HCT116 (cell line): Measurements from ENCODE around the gene UBE3D. TPM values are rescaled to one million over a fixed set of nuclear protein-coding genes. Genes with fewer than 3 reads are reported as not detected.

Experiments used
- ATAC-seq: fragments of 200-7000 bp; cut with Tn5 transposase; 2 replicates; pipeline ENCODE4 v1.9.1; 2020; ENCODE audit warnings: mild to moderate bottlenecking, moderate library complexity
- BruUV-seq: library from RNA; stranded (reverse); fragments of 400-500 nt; replicated peaks from 2 replicates; lab custom pipeline; 2021; lab: Mats Ljungman, UMichigan
- CTCF ChIA-PET: fragments of 300-600 bp; sonication (Branson Sonifier 250); formaldehyde crosslinking; loops from one replicate; lab custom pipeline; 2021; ENCODE audit warnings: antibody characterized with exemption; lab: Charles Lee
- POLR2A ChIA-PET: fragments of 300-600, 350-600 bp; sonication (Branson Sonifier 250); formaldehyde crosslinking; loops from one replicate; lab custom pipeline; 2021; ENCODE audit warnings: antibody characterized with exemption; lab: Charles Lee
- RAD21 ChIA-PET, 2 experiments: fragments of 300-600 bp; sonication (Branson Sonifier 250); formaldehyde crosslinking; loops; one replicate each; lab custom pipeline; 2023; ENCODE audit warnings: low total read pairs in 2 of 2; ENCODE audit not compliant: uncharacterized antibody in 2 of 2, unreplicated experiment in 2 of 2, low non-redundant PET in 1 of 2; lab: Charles Lee
- DNase-seq: peaks from one replicate; pipeline ENCODE4 v3.0.0-alpha.2; 2010; ENCODE audit warnings: low read depth, low spot score
- H2AFZ ChIP-seq: fragments of 200-600 bp; shearing (Covaris generic), sonication (generic); 2 replicates; pipeline ENCODE4 v1.6.1; 2017; ENCODE audit warnings: low read depth, mixed run types, mixed read lengths, antibody characterized with exemption, low read length; ENCODE audit not compliant: poor library complexity, severe bottlenecking
- H3K27ac ChIP-seq: 2 replicates; pipeline ENCODE4 v1.5.1; 2012; ENCODE audit warnings: low read depth, low read length
- H3K27me3 ChIP-seq: fragments of 200-600 bp; sonication (generic); 2 replicates; pipeline ENCODE4 v1.6.1; 2016; ENCODE audit warnings: mixed run types, low read length, mixed read lengths; ENCODE audit not compliant: insufficient read depth
- H3K36me3 ChIP-seq, 2 experiments: fragments of 200-500 bp in 1 of 2; fragments of 200-600 bp in 1 of 2; sonication (Bioruptor generic) in 1 of 2; sonication (generic) in 1 of 2; 2 replicates each; pipeline versions ENCODE4 v1.5.1 to v1.6.1; 2014 to 2016; ENCODE audit warnings: low read length in 2 of 2, inconsistent platforms in 1 of 2, mixed read lengths in 1 of 2, mixed run types in 1 of 2; ENCODE audit not compliant: insufficient read depth in 2 of 2, control insufficient read depth in 1 of 2
- H3K4me1 ChIP-seq, 2 experiments: fragments of 200-600 bp in 1 of 2; sonication (generic) in 1 of 2; 2 replicates each; pipeline versions ENCODE4 v1.5.1 to v1.6.1; 2012 to 2017; ENCODE audit warnings: low read length in 2 of 2, inconsistent platforms in 1 of 2, mild to moderate bottlenecking in 1 of 2, mixed read lengths in 1 of 2, mixed run types in 1 of 2, moderate library complexity in 1 of 2; ENCODE audit not compliant: insufficient read depth in 2 of 2, control insufficient read depth in 1 of 2
- H3K4me2 ChIP-seq: fragments of 200-600 bp; sonication (generic); 2 replicates; pipeline ENCODE4 v1.6.1; 2017; ENCODE audit warnings: mixed run types, low read length, mixed read lengths
- H3K4me3 ChIP-seq, 2 experiments: fragments of 200-600 bp in 1 of 2; sonication (generic) in 1 of 2; replicated peaks in 1 of 2; 2 replicates each; pipeline ENCODE4 v1.5.1; 2011 to 2016; ENCODE audit warnings: low read length in 2 of 2, control low read depth in 1 of 2, low read depth in 1 of 2, mild to moderate bottlenecking in 1 of 2, mixed read lengths in 1 of 2, mixed run types in 1 of 2
- H3K79me2 ChIP-seq: fragments of 200-600 bp; sonication (generic); 2 replicates; pipeline ENCODE4 v1.6.1; 2017; ENCODE audit warnings: mild to moderate bottlenecking, mixed run types, low read length, moderate library complexity, mixed read lengths; ENCODE audit not compliant: insufficient read depth
- H3K9ac ChIP-seq: fragments of 200-600 bp; sonication (generic); 2 replicates; pipeline ENCODE4 v1.6.1; 2016; ENCODE audit warnings: low read length, mixed read lengths
- H3K9me2 ChIP-seq: fragments of 200-600 bp; sonication (generic), shearing (Covaris generic); 2 replicates; pipeline ENCODE4 v1.6.1; 2017; ENCODE audit warnings: mixed run types, mild to moderate bottlenecking, moderate library complexity; ENCODE audit not compliant: insufficient read depth
- H3K9me3 ChIP-seq, 2 experiments: fragments of 200-500 bp in 1 of 2; fragments of 200-600 bp in 1 of 2; sonication (Bioruptor generic) in 1 of 2; sonication (generic) in 1 of 2; 2 replicates each; pipeline ENCODE4 v1.6.1; 2014 to 2017; ENCODE audit warnings: low read length in 2 of 2, mixed read lengths in 2 of 2, inconsistent platforms in 1 of 2, low read depth in 1 of 2, mild to moderate bottlenecking in 1 of 2, mixed run types in 1 of 2, moderate library complexity in 1 of 2; ENCODE audit not compliant: control insufficient read depth in 1 of 2, insufficient read depth in 1 of 2
- H4K20me1 ChIP-seq: fragments of 200-600 bp; sonication (generic), shearing (Covaris generic); 2 replicates; pipeline ENCODE4 v1.6.1; 2017; ENCODE audit warnings: mixed run types, mild to moderate bottlenecking, moderate library complexity; ENCODE audit not compliant: insufficient read depth
- CBX3 ChIP-seq: IDR thresholded peaks from 2 replicates; pipeline ENCODE4 v1.6.1; 2012; ENCODE audit warnings: low read depth
- CEBPB ChIP-seq: IDR thresholded peaks from 2 replicates; pipeline ENCODE4 v1.6.1; 2012; ENCODE audit warnings: low read depth
- EGR1 ChIP-seq: IDR thresholded peaks from 2 replicates; pipeline ENCODE4 v1.6.1; 2012; ENCODE audit warnings: low read depth
- EZH2 ChIP-seq: fragments of 200-600 bp; sonication (generic); IDR thresholded peaks from 2 replicates; pipeline ENCODE4 v1.6.1; 2017; ENCODE audit warnings: antibody characterized with exemption, mixed run types
- EZH2phosphoT487 ChIP-seq: fragments of 200-600 bp; IDR thresholded peaks from 2 replicates; pipeline ENCODE4 v1.6.1; 2018; ENCODE audit warnings: antibody characterized with exemption, borderline replicate concordance
- FOSL1 ChIP-seq: IDR thresholded peaks from 2 replicates; pipeline ENCODE4 v1.6.1; 2012; ENCODE audit warnings: low read depth
- JUND ChIP-seq: IDR thresholded peaks from 2 replicates; pipeline ENCODE4 v1.6.1; 2012
- POLR2AphosphoS5 ChIP-seq: IDR thresholded peaks from 2 replicates; pipeline ENCODE4 v1.6.1; 2011; ENCODE audit warnings: mild to moderate bottlenecking, low read depth, low read length, moderate library complexity
- RAD21 ChIP-seq: IDR thresholded peaks from 2 replicates; pipeline ENCODE4 v1.6.1; 2012; ENCODE audit warnings: low read depth, mild to moderate bottlenecking
- SIN3A ChIP-seq: IDR thresholded peaks from 2 replicates; pipeline ENCODE4 v1.6.1; 2012; ENCODE audit warnings: low read depth
- YY1 ChIP-seq: IDR thresholded peaks from 2 replicates; pipeline ENCODE4 v1.6.1; 2011; ENCODE audit warnings: low read length, low read depth, moderate library complexity, mild to moderate bottlenecking; ENCODE audit not compliant: insufficient replicate concordance; ENCODE audit errors: extremely low read depth
- ZNF274 ChIP-seq: fragments of 200-500 bp; sonication (Bioruptor generic); IDR thresholded peaks from 2 replicates; pipeline ENCODE4 v1.6.1; 2014; ENCODE audit warnings: mild to moderate bottlenecking, low read depth, low read length, inconsistent platforms
- intact Hi-C: fragments of 100-400 bp; cut with micrococcal nuclease; formaldehyde crosslinking; loops from 2 replicates; pipeline ENCODE4 v1.10.0; 2022
- total RNA-seq: library from RNA; stranded (reverse); gene quantifications from one replicate; pipeline ENCODE4 v1.2.1, GENCODE V29; 2021; ENCODE audit not compliant: unreplicated experiment
- TF ChIP-seq, protein P1 (sequence below): IDR thresholded peaks from 2 replicates; pipeline ENCODE4 v1.6.1; 2012; ENCODE audit warnings: low read depth
- TF ChIP-seq, protein P2 (sequence below): IDR thresholded peaks from 2 replicates; pipeline ENCODE4 v1.6.1; 2011; ENCODE audit warnings: mild to moderate bottlenecking, low read length, moderate library complexity; ENCODE audit not compliant: insufficient replicate concordance; ENCODE audit errors: extremely low read depth
- TF ChIP-seq, protein P3 (sequence below), 3 experiments: fragments of 200-600 bp in 1 of 3; sonication (generic) in 1 of 3; IDR thresholded peaks in 2 of 3; conservative IDR thresholded peaks in 1 of 3; 2 replicates each; pipeline ENCODE4 v1.5.1; 2012 to 2017; ENCODE audit warnings: low read depth in 2 of 3, low read length in 2 of 3, antibody characterized with exemption in 1 of 3, borderline replicate concordance in 1 of 3, control low read depth in 1 of 3, mild to moderate bottlenecking in 1 of 3, mixed read lengths in 1 of 3, mixed run types in 1 of 3, moderate library complexity in 1 of 3; ENCODE audit not compliant: insufficient read depth in 1 of 3
- TF ChIP-seq, protein P4 (sequence below): IDR thresholded peaks from 2 replicates; pipeline ENCODE4 v1.6.1; 2012

UBE3D gene
- total RNA-seq, 1 experiment from 2014 or later = 9.0 TPM

DNA sequence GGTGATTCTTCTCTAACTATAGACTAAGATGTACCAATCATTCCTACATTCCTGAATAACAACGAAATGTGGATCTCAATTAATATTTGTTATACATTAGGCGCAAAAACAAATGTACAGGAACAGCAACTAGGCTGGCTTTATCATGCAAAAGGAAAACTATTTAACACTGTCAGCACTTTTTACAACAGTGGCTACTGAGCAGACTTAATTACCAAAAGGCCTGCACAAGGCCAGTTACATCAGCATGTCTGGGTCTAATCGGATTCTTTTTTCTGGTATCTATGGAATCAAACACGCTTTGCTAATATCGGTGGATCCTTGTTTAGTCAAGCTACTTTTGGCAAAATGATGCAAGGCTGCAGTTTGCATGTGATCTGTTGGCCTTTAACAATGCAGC lies 176.5 kb downstream of the UBE3D start:
- intact Hi-C loops = no loop called here
- Histone ChIP-seq H4K20me1 (no peaks in the 10 kb centered on the region), H3K4me3 (no peak overlapping the region), H3K9me2 (no peaks in the 10 kb centered on the region), H2AFZ (no peak overlapping the region), H3K9ac (no peak overlapping the region), H3K4me2 (no peak overlapping the region), H3K79me2 (no peaks in the 10 kb centered on the region), H3K9me3 (no peaks in the 10 kb centered on the region), H3K4me1 (peaks cover 0 to 12% of the 10 kb centered on the region in 2 experiments; a peak in 3 of 4 replicates), H3K36me3 (no peaks in the 10 kb centered on the region), H3K27ac (no peak overlapping the region), H3K27me3 (no peaks in the 10 kb centered on the region)
- TF ChIP-seq EGR1 (no peak), CBX3 (no peak), EZH2phosphoT487 (no peak), POLR2AphosphoS5 (no peak), YY1 (no peak), FOSL1 (no peak), CEBPB (no peak), EZH2 (no peak), ZNF274 (no peak), JUND (no peak), RAD21 (no peak), SIN3A (no peak)
- TF ChIP-seq, protein P1, sequence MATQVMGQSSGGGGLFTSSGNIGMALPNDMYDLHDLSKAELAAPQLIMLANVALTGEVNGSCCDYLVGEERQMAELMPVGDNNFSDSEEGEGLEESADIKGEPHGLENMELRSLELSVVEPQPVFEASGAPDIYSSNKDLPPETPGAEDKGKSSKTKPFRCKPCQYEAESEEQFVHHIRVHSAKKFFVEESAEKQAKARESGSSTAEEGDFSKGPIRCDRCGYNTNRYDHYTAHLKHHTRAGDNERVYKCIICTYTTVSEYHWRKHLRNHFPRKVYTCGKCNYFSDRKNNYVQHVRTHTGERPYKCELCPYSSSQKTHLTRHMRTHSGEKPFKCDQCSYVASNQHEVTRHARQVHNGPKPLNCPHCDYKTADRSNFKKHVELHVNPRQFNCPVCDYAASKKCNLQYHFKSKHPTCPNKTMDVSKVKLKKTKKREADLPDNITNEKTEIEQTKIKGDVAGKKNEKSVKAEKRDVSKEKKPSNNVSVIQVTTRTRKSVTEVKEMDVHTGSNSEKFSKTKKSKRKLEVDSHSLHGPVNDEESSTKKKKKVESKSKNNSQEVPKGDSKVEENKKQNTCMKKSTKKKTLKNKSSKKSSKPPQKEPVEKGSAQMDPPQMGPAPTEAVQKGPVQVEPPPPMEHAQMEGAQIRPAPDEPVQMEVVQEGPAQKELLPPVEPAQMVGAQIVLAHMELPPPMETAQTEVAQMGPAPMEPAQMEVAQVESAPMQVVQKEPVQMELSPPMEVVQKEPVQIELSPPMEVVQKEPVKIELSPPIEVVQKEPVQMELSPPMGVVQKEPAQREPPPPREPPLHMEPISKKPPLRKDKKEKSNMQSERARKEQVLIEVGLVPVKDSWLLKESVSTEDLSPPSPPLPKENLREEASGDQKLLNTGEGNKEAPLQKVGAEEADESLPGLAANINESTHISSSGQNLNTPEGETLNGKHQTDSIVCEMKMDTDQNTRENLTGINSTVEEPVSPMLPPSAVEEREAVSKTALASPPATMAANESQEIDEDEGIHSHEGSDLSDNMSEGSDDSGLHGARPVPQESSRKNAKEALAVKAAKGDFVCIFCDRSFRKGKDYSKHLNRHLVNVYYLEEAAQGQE = no peak
- TF ChIP-seq, protein P2, sequence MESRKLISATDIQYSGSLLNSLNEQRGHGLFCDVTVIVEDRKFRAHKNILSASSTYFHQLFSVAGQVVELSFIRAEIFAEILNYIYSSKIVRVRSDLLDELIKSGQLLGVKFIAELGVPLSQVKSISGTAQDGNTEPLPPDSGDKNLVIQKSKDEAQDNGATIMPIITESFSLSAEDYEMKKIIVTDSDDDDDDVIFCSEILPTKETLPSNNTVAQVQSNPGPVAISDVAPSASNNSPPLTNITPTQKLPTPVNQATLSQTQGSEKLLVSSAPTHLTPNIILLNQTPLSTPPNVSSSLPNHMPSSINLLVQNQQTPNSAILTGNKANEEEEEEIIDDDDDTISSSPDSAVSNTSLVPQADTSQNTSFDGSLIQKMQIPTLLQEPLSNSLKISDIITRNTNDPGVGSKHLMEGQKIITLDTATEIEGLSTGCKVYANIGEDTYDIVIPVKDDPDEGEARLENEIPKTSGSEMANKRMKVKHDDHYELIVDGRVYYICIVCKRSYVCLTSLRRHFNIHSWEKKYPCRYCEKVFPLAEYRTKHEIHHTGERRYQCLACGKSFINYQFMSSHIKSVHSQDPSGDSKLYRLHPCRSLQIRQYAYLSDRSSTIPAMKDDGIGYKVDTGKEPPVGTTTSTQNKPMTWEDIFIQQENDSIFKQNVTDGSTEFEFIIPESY = no peak
- TF ChIP-seq, protein P3, sequence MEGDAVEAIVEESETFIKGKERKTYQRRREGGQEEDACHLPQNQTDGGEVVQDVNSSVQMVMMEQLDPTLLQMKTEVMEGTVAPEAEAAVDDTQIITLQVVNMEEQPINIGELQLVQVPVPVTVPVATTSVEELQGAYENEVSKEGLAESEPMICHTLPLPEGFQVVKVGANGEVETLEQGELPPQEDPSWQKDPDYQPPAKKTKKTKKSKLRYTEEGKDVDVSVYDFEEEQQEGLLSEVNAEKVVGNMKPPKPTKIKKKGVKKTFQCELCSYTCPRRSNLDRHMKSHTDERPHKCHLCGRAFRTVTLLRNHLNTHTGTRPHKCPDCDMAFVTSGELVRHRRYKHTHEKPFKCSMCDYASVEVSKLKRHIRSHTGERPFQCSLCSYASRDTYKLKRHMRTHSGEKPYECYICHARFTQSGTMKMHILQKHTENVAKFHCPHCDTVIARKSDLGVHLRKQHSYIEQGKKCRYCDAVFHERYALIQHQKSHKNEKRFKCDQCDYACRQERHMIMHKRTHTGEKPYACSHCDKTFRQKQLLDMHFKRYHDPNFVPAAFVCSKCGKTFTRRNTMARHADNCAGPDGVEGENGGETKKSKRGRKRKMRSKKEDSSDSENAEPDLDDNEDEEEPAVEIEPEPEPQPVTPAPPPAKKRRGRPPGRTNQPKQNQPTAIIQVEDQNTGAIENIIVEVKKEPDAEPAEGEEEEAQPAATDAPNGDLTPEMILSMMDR (IDR thresholded peaks at IDR 0.05 in 2 of 3, conservative IDR thresholded peaks at IDR 0.05 in 1 of 3; ENCODE audit: borderline replicate concordance in 1 of 3, insufficient read depth in 1 of 3, low read depth in 2 of 3, low read length in 2 of 3) = no peak
- TF ChIP-seq, protein P4, sequence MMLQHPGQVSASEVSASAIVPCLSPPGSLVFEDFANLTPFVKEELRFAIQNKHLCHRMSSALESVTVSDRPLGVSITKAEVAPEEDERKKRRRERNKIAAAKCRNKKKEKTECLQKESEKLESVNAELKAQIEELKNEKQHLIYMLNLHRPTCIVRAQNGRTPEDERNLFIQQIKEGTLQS = no peak
- ChIA-PET RAD21 (no interaction called here), POLR2A (no interaction called here), CTCF (no interaction called here)
- ATAC-seq (no peak), DNase-seq (no peak)
- no TSS peak for BruUV-seq
